Mesenchymal stem cell (in vitro differentiated cells and primary cell): ENCODE results near the gene FAM221B.

ENCODE experiments used
- DNase-seq: peaks from one replicate; pipeline ENCODE4 v3.0.0-alpha.2; 2013
- H2AFZ ChIP-seq: one replicate; pipeline ENCODE4 v1.6.1; 2013; ENCODE audit warnings: low read depth, mild to moderate bottlenecking, control low read depth, inconsistent platforms, low read length, moderate library complexity
- H2AK5ac ChIP-seq: 2 replicates; pipeline ENCODE4 v1.6.1; 2013; ENCODE audit warnings: low read length, moderate library complexity, mild to moderate bottlenecking, inconsistent platforms; ENCODE audit not compliant: severe bottlenecking
- H2BK120ac ChIP-seq: one replicate; pipeline ENCODE4 v1.6.1; 2013; ENCODE audit warnings: low read depth, mild to moderate bottlenecking, inconsistent platforms, low read length, moderate library complexity
- H2BK12ac ChIP-seq, 2 experiments: one replicate each; pipeline ENCODE4 v1.6.1; 2013; ENCODE audit warnings: inconsistent platforms in 2 of 2, low read length in 2 of 2, mild to moderate bottlenecking in 2 of 2, moderate library complexity in 2 of 2, control low read depth in 1 of 2
- H2BK15ac ChIP-seq: one replicate; pipeline ENCODE4 v1.6.1; 2013; ENCODE audit warnings: mild to moderate bottlenecking, low read depth, inconsistent platforms; ENCODE audit not compliant: poor library complexity, severe bottlenecking
- H2BK5ac ChIP-seq: 2 replicates; pipeline ENCODE4 v1.6.1; 2013; ENCODE audit warnings: low read depth, mild to moderate bottlenecking, low read length, control low read depth, inconsistent platforms; ENCODE audit not compliant: poor library complexity, severe bottlenecking
- H3K14ac ChIP-seq, 2 experiments: one replicate each; pipeline ENCODE4 v1.6.1; 2013; ENCODE audit warnings: inconsistent platforms in 2 of 2, low read length in 2 of 2, control low read depth in 1 of 2, mild to moderate bottlenecking in 1 of 2, moderate library complexity in 1 of 2
- H3K18ac ChIP-seq, 2 experiments: one replicate each; pipeline ENCODE4 v1.6.1; 2013; ENCODE audit warnings: inconsistent platforms in 2 of 2, low read length in 2 of 2, control low read depth in 1 of 2, low read depth in 1 of 2, mild to moderate bottlenecking in 1 of 2
- H3K23ac ChIP-seq, 2 experiments: one replicate each; pipeline ENCODE4 v1.6.1; 2013; ENCODE audit warnings: inconsistent platforms in 2 of 2, low read length in 2 of 2, mild to moderate bottlenecking in 2 of 2, moderate library complexity in 2 of 2, control low read depth in 1 of 2
- H3K27ac ChIP-seq: 2 replicates; pipeline ENCODE4 v1.5.1; 2013; ENCODE audit warnings: mild to moderate bottlenecking, moderate library complexity, low read length, control low read depth, inconsistent platforms; ENCODE audit not compliant: poor library complexity, severe bottlenecking
- H3K27me3 ChIP-seq, 2 experiments: 2 replicates each; pipeline versions ENCODE4 v1.6.1 to v1.7.0; 2013; ENCODE audit warnings: low read length in 2 of 2, mild to moderate bottlenecking in 2 of 2, moderate library complexity in 2 of 2, control low read depth in 1 of 2, inconsistent platforms in 1 of 2; ENCODE audit not compliant: control insufficient read depth in 1 of 2, insufficient read depth in 1 of 2
- H3K36me3 ChIP-seq, 2 experiments: 2 replicates each; pipeline versions ENCODE4 v1.6.1 to v1.7.0; 2013; ENCODE audit warnings: low read length in 2 of 2, control low read depth in 1 of 2, inconsistent platforms in 1 of 2, low read depth in 1 of 2, mild to moderate bottlenecking in 1 of 2; ENCODE audit not compliant: insufficient read depth in 2 of 2, control insufficient read depth in 1 of 2
- H3K4ac ChIP-seq, 2 experiments: one replicate each; pipeline ENCODE4 v1.6.1; 2013; ENCODE audit warnings: inconsistent platforms in 2 of 2, low read length in 2 of 2, mild to moderate bottlenecking in 2 of 2, moderate library complexity in 2 of 2, control low read depth in 1 of 2, low read depth in 1 of 2
- H3K4me1 ChIP-seq: 2 replicates; pipeline ENCODE4 v1.6.1; 2013; ENCODE audit warnings: low read depth, low read length, control low read depth; ENCODE audit not compliant: control insufficient read depth, insufficient read depth
- H3K4me2 ChIP-seq: 2 replicates; pipeline ENCODE4 v1.6.1; 2013; ENCODE audit warnings: low read length, mild to moderate bottlenecking, inconsistent platforms; ENCODE audit not compliant: poor library complexity, severe bottlenecking
- H3K4me3 ChIP-seq, 2 experiments: 2 replicates each; pipeline versions ENCODE4 v1.5.1 to v1.7.0; 2013; ENCODE audit warnings: low read length in 2 of 2, mild to moderate bottlenecking in 2 of 2, control low read depth in 1 of 2, low read depth in 1 of 2; ENCODE audit not compliant: insufficient read depth in 1 of 2
- H3K79me1 ChIP-seq: replicated peaks from 2 replicates; pipeline ENCODE4 v1.6.1; 2013; ENCODE audit warnings: mild to moderate bottlenecking, control low read depth, low read length, inconsistent platforms; ENCODE audit not compliant: poor library complexity, severe bottlenecking
- H3K9ac ChIP-seq: 2 replicates; pipeline ENCODE4 v1.7.0; 2013; ENCODE audit warnings: mild to moderate bottlenecking, low read length, moderate library complexity
- H3K9me3 ChIP-seq: 2 replicates; pipeline ENCODE4 v1.7.0; 2013; ENCODE audit warnings: mild to moderate bottlenecking, low read length; ENCODE audit not compliant: control insufficient read depth
- H4K8ac ChIP-seq: one replicate; pipeline ENCODE4 v1.6.1; 2013; ENCODE audit warnings: inconsistent platforms, mild to moderate bottlenecking, low read length, moderate library complexity
- H4K91ac ChIP-seq: one replicate; pipeline ENCODE4 v1.6.1; 2013; ENCODE audit warnings: mild to moderate bottlenecking, low read length, inconsistent platforms
- WGBS: methylation state at CpG from one replicate; pipeline ENCODE4 v1.1.7; 2013; ENCODE audit warnings: mixed read lengths; 5-methylcytosine and 5-hydroxymethylcytosine counted together

The FAM221B gene

DNA sequence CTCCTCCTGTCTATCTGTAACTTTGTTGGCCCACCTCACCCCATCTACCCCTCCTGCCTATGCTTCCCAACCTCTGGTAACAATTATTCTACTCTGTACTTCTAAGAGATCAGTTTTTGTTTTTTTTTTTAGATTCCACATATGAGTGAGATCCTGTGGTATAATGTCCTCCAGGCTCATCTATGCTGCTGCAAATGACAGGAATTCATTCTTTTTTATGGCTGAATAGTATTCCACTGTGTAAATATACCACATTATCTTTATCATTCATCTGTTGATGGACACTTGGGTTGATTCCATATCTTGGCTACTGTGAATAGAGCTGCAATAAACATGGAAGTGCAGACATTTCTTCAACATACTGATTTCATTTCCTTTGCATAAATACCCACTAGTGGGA, 45.1 kb downstream of the FAM221B start:
- no peaks in the 10 kb centered on the region for H3K36me3 ChIP-seq
- H3K4me3 ChIP-seq: no peak overlapping the region
- no peak overlapping the region for H3K9ac ChIP-seq
- no peaks in the 10 kb centered on the region for H3K4me1 ChIP-seq
- H2BK5ac ChIP-seq: no peak overlapping the region
- H3K14ac ChIP-seq: no peak overlapping the region
- H4K91ac ChIP-seq: no peak overlapping the region
- no peak overlapping the region for H4K8ac ChIP-seq
- no peaks in the 10 kb centered on the region for H3K79me1 ChIP-seq
- H3K27ac ChIP-seq: no peak overlapping the region
- H2BK15ac ChIP-seq: no peak overlapping the region
- no peak overlapping the region for H3K18ac ChIP-seq
- H3K27me3 ChIP-seq: peaks cover 4 to 19% of the 10 kb centered on the region in 2 experiments
- no peak overlapping the region for H2AFZ ChIP-seq
- no peak overlapping the region for H3K4me2 ChIP-seq
- H2BK12ac ChIP-seq: no peak overlapping the region
- H2BK120ac ChIP-seq: no peak overlapping the region
- no peaks in the 10 kb centered on the region for H3K9me3 ChIP-seq
- no peak overlapping the region for H3K4ac ChIP-seq
- no peak overlapping the region for H2AK5ac ChIP-seq
- H3K23ac ChIP-seq: no peak overlapping the region
- DNase-seq: no peak

DNA sequence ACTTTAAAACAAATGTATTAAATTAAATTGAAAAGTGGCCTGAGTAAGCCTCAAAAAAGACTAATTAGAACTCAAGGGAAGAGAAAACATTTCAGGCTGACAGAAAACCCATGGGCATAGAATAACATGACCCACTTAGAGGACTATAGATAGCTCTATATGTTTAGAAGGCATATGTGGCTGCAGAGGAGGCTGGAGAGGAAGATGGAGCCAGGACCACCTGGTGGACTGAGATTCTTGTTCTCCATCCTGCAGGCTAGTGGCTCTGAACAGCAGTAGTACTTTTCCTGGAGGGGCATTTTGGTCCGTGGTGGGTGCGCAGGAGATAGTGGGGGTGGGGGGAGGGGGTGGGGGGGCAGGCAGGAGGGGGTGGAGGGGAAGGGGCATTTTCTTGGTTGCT, 47.5 kb downstream of the FAM221B start:
- DNase-seq: no peak
- Histone ChIP-seq H3K23ac (no peak overlapping the region), H3K9ac (no peak overlapping the region), H3K4me3 (no peak overlapping the region), H3K4me1 (peaks cover 2% of the 10 kb centered on the region), H3K36me3 (no peaks in the 10 kb centered on the region), H3K9me3 (no peaks in the 10 kb centered on the region), H2BK15ac (no peak overlapping the region), H3K18ac (no peak overlapping the region), H2AFZ (no peak overlapping the region), H3K27me3 (peaks cover 4 to 19% of the 10 kb centered on the region in 2 experiments), H2BK120ac (no peak overlapping the region), H2BK5ac (no peak overlapping the region), H3K4me2 (no peak overlapping the region), H2BK12ac (no peak overlapping the region), H3K79me1 (no peaks in the 10 kb centered on the region), H3K4ac (no peak overlapping the region), H4K91ac (no peak overlapping the region), H4K8ac (no peak overlapping the region), H3K27ac (no peak overlapping the region), H2AK5ac (no peak overlapping the region), H3K14ac (no peak overlapping the region)
- 96% methylated on average over 2 of the region's 2 CpGs for WGBS

DNA sequence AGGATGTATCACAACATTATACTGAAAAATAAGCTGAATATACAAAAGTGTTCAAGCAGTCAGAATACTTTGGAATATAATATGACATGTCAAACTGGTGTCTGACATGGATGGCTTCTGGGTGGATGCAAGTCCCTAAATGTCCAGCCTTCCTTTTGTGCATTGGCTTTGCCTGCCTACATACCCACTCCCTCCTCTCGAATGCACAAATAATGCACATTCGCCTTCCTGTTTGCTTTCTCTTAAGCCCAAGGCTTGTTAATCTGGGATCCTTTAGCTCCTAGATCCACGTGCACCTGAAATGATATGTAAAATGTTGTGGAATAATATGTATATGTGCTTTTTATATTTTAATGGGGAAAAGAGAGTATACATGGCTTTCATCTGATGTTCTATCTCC, 50.0 kb downstream of the FAM221B start:
- Histone ChIP-seq H3K9me3 (no peaks in the 10 kb centered on the region), H3K18ac (no peak overlapping the region), H3K36me3 (no peaks in the 10 kb centered on the region), H2BK5ac (no peak overlapping the region), H3K4me3 (no peak overlapping the region), H2BK15ac (no peak overlapping the region), H3K4ac (no peak overlapping the region), H2AFZ (no peak overlapping the region), H3K9ac (no peak overlapping the region), H3K14ac (no peak overlapping the region), H4K8ac (no peak overlapping the region), H3K4me1 (peaks cover 5% of the 10 kb centered on the region), H2BK120ac (no peak overlapping the region), H4K91ac (no peak overlapping the region), H3K79me1 (peaks cover 4% of the 10 kb centered on the region), H2AK5ac (no peak overlapping the region), H3K23ac (no peak overlapping the region), H2BK12ac (no peak overlapping the region), H3K27me3 (peaks cover 4 to 19% of the 10 kb centered on the region in 2 experiments), H3K4me2 (no peak overlapping the region), H3K27ac (no peak overlapping the region)
- no peak for DNase-seq
- 84% methylated on average over 3 of the region's 3 CpGs for WGBS

DNA sequence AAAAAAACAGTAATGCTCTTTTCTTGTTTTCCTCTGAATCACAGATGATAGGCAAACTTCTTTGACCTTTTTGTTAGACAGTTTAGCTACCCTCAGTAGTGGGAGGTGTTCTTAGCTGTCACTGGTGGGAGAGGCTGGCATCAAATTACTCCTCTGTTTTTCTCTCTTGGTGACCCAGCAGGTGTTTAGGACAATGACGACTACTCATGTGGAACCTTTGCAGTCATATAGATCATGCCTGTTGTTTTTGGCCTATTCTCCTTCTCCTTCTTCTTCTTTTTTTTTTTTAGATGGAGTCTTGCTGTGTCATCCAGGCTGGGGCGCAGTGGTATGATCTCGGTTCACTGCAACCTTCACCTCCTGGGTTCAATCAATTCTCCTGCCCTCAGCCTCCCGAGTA, 52.5 kb downstream of the FAM221B start:
- Histone ChIP-seq H3K36me3 (no peaks in the 10 kb centered on the region), H2BK15ac (no peak overlapping the region), H2BK120ac (no peak overlapping the region), H3K27ac (no peak overlapping the region), H3K79me1 (peaks cover 4% of the 10 kb centered on the region), H3K4me2 (no peak overlapping the region), H3K18ac (no peak overlapping the region), H3K4ac (no peak overlapping the region), H4K91ac (no peak overlapping the region), H3K27me3 (peaks cover 4 to 19% of the 10 kb centered on the region in 2 experiments), H3K4me1 (peaks cover 8% of the 10 kb centered on the region), H3K9me3 (no peaks in the 10 kb centered on the region), H2AFZ (no peak overlapping the region), H3K4me3 (no peak overlapping the region), H3K23ac (no peak overlapping the region), H2BK12ac (no peak overlapping the region), H3K9ac (no peak overlapping the region), H4K8ac (no peak overlapping the region), H2AK5ac (no peak overlapping the region), H3K14ac (no peak overlapping the region), H2BK5ac (no peak overlapping the region)
- 100% methylated on average over 2 of the region's 4 CpGs for WGBS
- DNase-seq: no peak
